ENCODE data around the gene DMRTA1.
"Not testable (repeated sequence)": the region's sequence is repeated elsewhere in the genome, so short reads cannot be mapped to it uniquely, and the experiment has no call there.

Gene DMRTA1

GRCh38 chr9:22446589-22446949, at the start of gene DMRTA1:
DMRTA1 (plus strand) TSS chr9:22446824; CDS start chr9:22447066, 242 bp downstream.
- DNase-seq (ENCODE audit: low read depth in 2 of 2), result peak in 1 of 2 donors; percentile 17

GRCh38 chr9:22401671-22402070, 45.0 kb upstream of the DMRTA1 start:
- DNase-seq (ENCODE audit: low read depth in 2 of 2), result no peak

DNA sequence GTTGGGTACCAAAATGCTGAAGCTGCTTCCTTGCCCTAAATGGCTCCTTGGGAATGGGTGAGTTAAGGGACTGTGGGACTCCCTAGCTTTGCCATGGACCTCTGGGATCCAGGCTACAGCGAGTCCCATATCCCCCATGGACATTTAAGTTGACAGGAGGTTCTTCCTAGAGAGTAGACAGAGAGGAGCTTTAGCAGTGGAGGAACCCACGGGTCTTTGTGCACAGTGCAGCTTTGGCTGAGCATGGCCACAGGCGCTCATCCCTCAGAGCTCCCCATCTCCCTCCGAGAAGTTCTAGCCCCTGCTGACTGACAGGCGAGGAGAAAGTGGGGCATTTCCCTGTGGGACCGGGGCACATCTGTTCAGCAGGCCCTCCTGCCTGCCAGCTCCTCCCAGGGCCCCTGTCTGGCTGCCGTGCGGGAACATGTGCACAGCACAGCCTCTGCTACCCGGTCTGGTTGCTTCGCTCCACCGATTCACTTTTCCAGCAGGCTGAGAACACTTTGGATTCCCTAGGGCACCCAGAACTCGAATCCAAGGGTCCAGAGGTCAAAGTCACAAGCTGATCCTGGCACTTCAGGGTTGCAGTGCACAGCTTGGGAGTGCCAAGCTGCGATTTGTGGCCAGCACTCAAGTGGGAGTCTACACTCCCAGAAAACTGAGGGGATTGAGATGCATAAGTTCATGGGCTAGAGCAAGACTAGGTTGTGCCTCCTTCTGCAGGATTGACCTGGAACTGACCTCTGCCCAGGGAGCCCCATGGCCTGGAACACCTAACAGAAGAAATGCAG, 40.6 kb upstream of the DMRTA1 start:
- no peak for DNase-seq (ENCODE audit: low read depth in 2 of 2)

GRCh38 chr9:22413884-22414283, 32.7 kb upstream of the DMRTA1 start:
- no peak for DNase-seq (ENCODE audit: low read depth in 2 of 2)

DNA sequence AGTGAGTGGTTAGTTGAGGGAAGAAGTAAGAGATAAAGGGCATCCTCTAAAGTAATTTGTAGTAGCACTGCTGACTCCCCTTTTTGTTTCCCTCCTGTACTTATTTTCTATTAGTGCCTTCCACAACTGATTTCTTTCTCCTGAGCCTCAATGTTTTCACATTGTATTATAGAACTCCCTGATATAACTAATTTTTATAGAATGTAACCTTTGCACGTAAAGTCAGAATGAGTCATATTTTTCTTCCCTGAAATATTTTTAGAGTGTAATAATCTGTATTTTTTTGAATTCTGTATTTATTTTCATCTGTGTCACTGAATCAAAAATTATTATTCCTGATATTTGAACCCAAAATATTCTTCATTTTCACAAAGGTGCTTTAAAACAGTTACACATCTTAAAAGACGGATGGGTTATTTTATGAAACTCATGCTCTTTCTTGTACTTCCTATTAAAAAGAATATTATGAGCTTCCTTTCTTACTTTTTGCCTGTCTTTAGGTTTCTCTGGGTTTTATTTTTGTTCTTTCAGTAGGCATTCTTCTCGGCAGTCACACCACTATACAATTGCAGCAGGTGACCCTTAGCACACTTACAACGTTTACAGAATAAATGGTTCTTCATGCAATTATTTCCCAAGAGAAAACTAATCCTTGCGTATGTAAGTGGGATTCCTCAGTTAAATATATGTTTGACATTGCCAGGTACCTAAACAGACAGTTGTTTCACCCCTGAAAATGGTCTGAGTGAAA, 30.5 kb upstream of the DMRTA1 start:
- DNase-seq (ENCODE audit: low read depth in 2 of 2), result no peak

GRCh38 chr9:22416692-22417060, 29.9 kb upstream of the DMRTA1 start:
- no peak for DNase-seq (ENCODE audit: low read depth in 2 of 2)

- DNase-seq (ENCODE audit: low read depth in 2 of 2), result no peak
Observed at GRCh38 chr9:22423566-22423965, 23.1 kb upstream of the DMRTA1 start.

- no peak for DNase-seq (ENCODE audit: low read depth in 2 of 2)
Observed at GRCh38 chr9:22424616-22425015, 22.0 kb upstream of the DMRTA1 start.

- DNase-seq (ENCODE audit: low read depth in 2 of 2), result no peak
Observed at GRCh38 chr9:22425551-22425950, 21.1 kb upstream of the DMRTA1 start.

DNA sequence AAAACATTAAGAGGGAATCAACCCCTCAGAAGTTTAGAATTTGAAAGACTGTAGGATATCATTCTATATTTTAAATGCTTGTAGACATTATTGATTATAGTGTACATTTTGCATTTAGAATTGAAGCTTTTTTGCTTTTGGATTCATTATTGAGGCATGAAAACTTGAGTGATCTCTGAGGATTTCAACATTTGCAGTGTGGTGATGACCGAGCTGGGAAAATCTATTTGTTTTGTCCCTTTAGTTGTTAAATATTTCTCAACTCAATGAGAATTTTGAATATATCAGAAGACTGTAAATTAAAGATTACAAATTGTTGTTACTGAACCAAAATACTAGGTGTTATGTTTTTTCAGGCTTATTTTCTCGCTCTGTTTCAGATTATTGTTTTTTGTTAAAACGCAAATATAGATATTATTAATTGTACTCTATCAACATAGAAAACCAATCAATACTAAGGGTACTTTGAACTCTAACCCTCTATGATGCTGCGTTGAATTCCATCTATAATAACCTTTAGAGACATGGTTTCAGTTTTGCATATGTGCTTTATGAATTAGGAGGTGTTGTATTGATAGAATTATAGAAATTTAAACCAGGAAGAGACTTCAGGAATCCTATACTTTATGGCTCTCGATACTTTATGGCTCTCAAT, 19.3 kb upstream of the DMRTA1 start:
- DNase-seq (ENCODE audit: low read depth in 2 of 2), result no peak

- DNase-seq (ENCODE audit: low read depth in 2 of 2), result no peak
Observed at GRCh38 chr9:22433691-22434090, 12.9 kb upstream of the DMRTA1 start.

- DNase-seq (ENCODE audit: low read depth in 2 of 2), result not testable (repeated sequence)
Observed at GRCh38 chr9:22435252-22435651, 11.4 kb upstream of the DMRTA1 start.

DNA sequence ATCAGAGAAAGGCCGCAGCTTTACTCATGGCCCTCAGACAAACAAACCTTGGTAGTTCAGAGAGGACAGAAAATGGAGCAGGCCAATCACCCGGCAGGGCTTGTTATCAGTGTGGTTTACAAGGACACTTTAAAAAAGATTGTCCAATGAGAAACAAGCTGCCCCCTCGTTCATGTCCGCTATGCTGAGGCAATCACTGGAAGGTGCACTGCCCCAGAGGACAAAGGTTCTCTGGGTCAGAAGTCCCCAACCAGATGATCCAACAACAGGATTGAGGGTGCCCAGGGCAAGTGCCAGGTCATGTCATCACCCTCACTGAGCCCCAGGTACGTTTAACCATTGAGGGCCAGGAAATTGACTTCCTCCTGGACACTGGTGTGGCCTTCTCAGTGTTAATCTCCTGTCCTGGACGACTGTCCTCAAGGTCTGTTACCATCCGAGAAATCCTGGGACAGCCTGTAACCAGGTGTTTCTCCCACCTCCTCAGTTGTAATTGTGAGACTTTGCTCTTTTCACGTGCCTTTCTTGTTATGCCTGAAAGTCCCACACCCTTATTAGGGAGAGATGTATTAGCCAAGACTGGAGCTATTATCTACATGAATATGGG, 9.1 kb upstream of the DMRTA1 start:
- DNase-seq (ENCODE audit: low read depth in 2 of 2), result not testable (repeated sequence)

- DNase-seq (ENCODE audit: low read depth in 2 of 2), result no peak
Observed at GRCh38 chr9:22440841-22441240, 5.8 kb upstream of the DMRTA1 start.

- peak; percentile 24 to 26 for DNase-seq (ENCODE audit: low read depth in 2 of 2)
Observed at GRCh38 chr9:22446950-22447617, 460 bp downstream of the DMRTA1 start.

DNA sequence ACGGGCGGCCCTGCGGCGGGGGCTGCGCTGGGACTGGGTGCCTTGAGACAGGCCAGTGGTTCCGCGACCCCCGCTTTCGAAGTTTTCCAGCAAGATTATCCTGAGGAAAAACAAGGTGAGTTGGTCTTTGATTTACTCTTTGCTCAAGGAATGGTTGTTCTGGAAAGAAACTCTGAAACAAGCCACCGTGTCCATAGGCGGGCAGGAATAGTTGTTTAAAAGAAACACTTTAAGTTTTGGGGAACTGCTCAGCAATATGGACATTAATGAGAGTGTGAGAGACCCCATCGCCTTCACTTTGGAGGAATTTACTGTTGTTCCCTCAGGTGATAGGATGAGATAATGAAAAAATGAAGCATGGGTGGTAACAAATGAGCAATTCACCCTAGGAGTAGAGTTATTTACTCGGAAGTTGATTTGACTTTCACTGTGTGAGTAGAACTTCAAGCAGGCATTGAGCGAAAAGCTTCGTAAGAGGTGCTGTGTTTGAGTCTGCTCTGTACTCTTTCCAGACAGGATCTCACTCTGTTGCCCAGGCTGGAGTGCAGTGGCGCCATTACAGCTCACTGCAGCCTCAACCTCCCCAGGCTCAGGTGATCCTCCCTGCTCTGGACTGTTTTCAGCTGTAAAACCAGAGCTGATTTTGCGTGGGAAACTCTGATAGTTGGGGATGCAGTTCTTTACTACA, 1.1 kb downstream of the DMRTA1 start:
- DNase-seq (ENCODE audit: low read depth in 2 of 2), result no peak

GRCh38 chr9:22449719-22450118, 3.1 kb downstream of the DMRTA1 start:
- DNase-seq (ENCODE audit: low read depth in 2 of 2), result no peak

DNA sequence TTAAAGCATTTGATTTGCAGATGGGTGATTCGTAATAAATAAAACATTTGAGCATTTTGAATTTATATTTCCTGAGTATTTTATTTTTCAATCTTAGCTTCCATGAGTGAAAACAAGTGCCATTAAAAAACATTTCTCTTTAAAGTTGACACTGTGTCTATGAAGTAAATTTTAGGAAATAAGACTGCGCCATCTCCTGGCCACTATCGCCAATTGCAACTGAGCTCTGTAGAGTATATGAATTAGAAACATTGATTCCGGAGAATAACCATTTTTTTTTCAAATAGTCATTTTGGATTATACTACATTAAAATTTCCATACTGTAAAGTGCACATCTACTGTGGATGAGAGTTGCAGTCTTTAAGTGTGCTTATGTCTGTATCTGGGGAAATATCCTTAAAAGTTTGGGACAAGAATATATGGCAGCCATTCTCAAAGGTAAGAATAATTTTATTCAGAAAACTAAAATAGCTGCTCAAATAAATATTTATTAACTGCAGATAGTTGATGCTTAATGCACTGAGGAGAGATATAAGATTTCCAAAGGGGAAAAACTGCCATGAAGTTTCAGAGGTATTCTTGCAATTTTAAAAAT, 5.9 kb downstream of the DMRTA1 start:
- DNase-seq (ENCODE audit: low read depth in 2 of 2), result peak in 1 of 2 donors; percentile 23

DNA sequence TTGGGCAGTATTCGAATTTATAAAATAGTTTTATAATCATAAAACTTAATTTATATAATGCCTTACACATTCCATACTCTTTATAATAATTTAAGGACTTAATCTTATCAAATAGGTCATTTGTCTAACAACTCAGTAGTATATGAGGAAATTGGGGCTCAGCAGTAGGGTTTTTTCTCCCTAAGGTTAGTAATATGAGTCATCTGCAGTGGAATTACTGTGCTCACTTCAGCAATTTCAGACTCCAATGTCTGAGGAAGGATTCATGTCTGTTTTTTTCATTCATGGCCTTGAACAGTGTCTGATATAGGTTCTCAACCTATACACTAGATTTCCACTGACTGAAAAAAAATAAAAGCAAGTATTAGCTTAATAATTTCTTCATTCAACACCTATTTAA, 7.4 kb downstream of the DMRTA1 start:
- DNase-seq (ENCODE audit: low read depth in 2 of 2), result no peak

DNA sequence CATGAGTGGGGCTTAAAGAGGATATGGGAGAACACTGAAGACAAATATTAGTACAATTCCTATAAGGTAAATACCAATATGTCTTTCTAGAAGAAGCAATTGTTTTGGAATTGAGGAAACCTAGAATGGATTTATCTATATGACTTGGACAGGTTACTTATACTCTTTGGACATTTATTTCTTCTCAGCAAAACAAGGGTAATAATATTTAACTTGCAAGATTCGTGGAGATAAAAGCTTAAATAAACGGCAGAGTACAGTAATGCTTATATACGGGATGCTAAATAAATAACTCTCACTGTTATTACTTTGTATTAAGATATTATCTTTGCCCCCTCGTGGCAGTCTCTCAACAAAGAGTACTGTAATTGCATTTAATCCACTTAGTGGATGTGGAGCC, 8.6 kb downstream of the DMRTA1 start:
- no peak for DNase-seq (ENCODE audit: low read depth in 2 of 2)

GRCh38 chr9:22457448-22457847, 10.8 kb downstream of the DMRTA1 start:
- DNase-seq (ENCODE audit: low read depth in 2 of 2), result no peak
